ENCODE measurements around the gene PARN. TPM values are rescaled to one million over a fixed set of nuclear protein-coding genes. Genes with fewer than 3 reads are reported as not detected.
"Not testable (repeated sequence)": the region's sequence is repeated elsewhere in the genome, so short reads cannot be mapped to it uniquely, and the experiment has no call there.

The PARN gene
- total and polyA plus RNA-seq, 2 experiments from 2014 or later: 32.5 to 61.3 TPM

- TF ChIP-seq ZNF462 (CRISPR knock-in tag; IDR thresholded peaks at IDR 0.05) (no peak), CTCF (conservative IDR thresholded peaks at IDR 0.05; ENCODE audit: low read depth in 2 of 2) (no peak), STAT1 (IDR thresholded peaks at IDR 0.05; ENCODE audit: unreplicated experiment) (no peak), CREB1 (CRISPR knock-in tag; IDR thresholded peaks at IDR 0.05; ENCODE audit: low read depth) (no peak), ZNF331 (CRISPR knock-in tag; IDR thresholded peaks at IDR 0.05; ENCODE audit: low read depth) (no peak), POLR2AphosphoS5 (IDR thresholded peaks at IDR 0.05; ENCODE audit: low read depth) (no peak), JUNB (IDR thresholded peaks at IDR 0.05; ENCODE audit: unreplicated experiment) (no peak), ETS1 (IDR thresholded peaks at IDR 0.05) (no peak)
Measured at GRCh38 chr16:14434860-14435259, 195.2 kb downstream of the PARN start (continued).

GRCh38 chr16:14428971-14429637 lies 201.0 kb downstream of the PARN start:
- not testable (repeated sequence) for DNase-seq (ENCODE audit: low spot score); H3K27ac ChIP-seq (ENCODE audit: low read depth); H3K4me1 ChIP-seq (ENCODE audit: insufficient read depth); H3K36me3 ChIP-seq (ENCODE audit: insufficient read depth); H4K20me1 ChIP-seq (replicated peaks; ENCODE audit: insufficient read depth); H3K4me3 ChIP-seq; H3K9me3 Mint-ChIP-seq; H3K79me2 ChIP-seq (replicated peaks; ENCODE audit: insufficient read depth); ATAC-seq; H3K9me2 ChIP-seq (ENCODE audit: insufficient read depth); H3K27me3 Mint-ChIP-seq (ENCODE audit: insufficient read depth, low read depth, poor library complexity); H3K27me3 ChIP-seq (ENCODE audit: insufficient read depth); H3K4me2 ChIP-seq; H3K4me3 Mint-ChIP-seq; H3F3A ChIP-seq (replicated peaks; ENCODE audit: low read depth); H2AFZ ChIP-seq
- H3K27ac Mint-ChIP-seq: peak overlapping the region; percentile 70
- peaks cover 24% of the 10 kb centered on the region; the same call in 2 of the 3 replicates for H3K36me3 Mint-ChIP-seq (ENCODE audit: low read depth)
- peaks cover 15% of the 10 kb centered on the region for H3K4me1 Mint-ChIP-seq

All from GM23338 (cell line).